Psoas muscle (tissue), 8 donors: ENCODE measurements around the gene PLLP. TPM values are rescaled to one million over a fixed set of nuclear protein-coding genes. Genes with fewer than 3 reads are reported as not detected.

Experiments
- ATAC-seq, 4 donors: fragments of 200-7000 bp; cut with Tn5 transposase; one replicate each; pipeline ENCODE4 v1.9.1; 2020; ENCODE audit warnings: moderate library complexity in 3 of 4, mild to moderate bottlenecking in 2 of 4
- DNase-seq, 2 donors: peaks; one replicate each; pipeline ENCODE4 v3.0.0-alpha.2; 2020
- H3K27ac ChIP-seq: fragments of 200-600 bp; one replicate; pipeline ENCODE4 v1.8.0; 2022
- H3K27me3 ChIP-seq, 3 donors: fragments of 200-600 bp in 1 of 3; one replicate each; pipeline versions ENCODE4 v1.6.1 to v1.8.0; 2013 to 2022; ENCODE audit warnings: low read length in 2 of 3, mild to moderate bottlenecking in 2 of 3, moderate library complexity in 1 of 3; ENCODE audit not compliant: insufficient read depth in 3 of 3
- H3K36me3 ChIP-seq, 2 donors: fragments of 200-600 bp in 1 of 2; one replicate each; pipeline versions ENCODE4 v1.6.1 to v1.8.0; 2013 to 2022; ENCODE audit warnings: low read depth in 1 of 2, mild to moderate bottlenecking in 1 of 2, moderate library complexity in 1 of 2; ENCODE audit not compliant: insufficient read depth in 1 of 2
- H3K4me1 ChIP-seq: fragments of 200-600 bp; one replicate; pipeline ENCODE4 v1.8.0; 2022
- H3K4me3 ChIP-seq: fragments of 200-600 bp; one replicate; pipeline ENCODE4 v1.8.0; 2022; ENCODE audit warnings: mild to moderate bottlenecking
- H3K9me3 ChIP-seq: fragments of 200-600 bp; one replicate; pipeline ENCODE4 v1.8.0; 2022
- WGBS, 3 donors: extraction: QIAGEN DNeasy Blood & Tissue Kit; methylation state at CpG; one replicate each; pipeline versions ENCODE4 v1.1.6 to v1.1.7; 2013; 5-methylcytosine and 5-hydroxymethylcytosine counted together
- intact Hi-C, 2 donors: fragments of 100-400 bp; cut with DNase I; formaldehyde crosslinking; loops; one replicate each; pipeline versions ENCODE4 v1.11.0 to v1.14.2; 2022
- polyA plus RNA-seq, 3 donors: library from polyadenylated mRNA; stranded (reverse); fragments of 200-250 nt; gene quantifications; one replicate each; pipeline ENCODE4 v1.2.3, GENCODE V29; 2013
- total RNA-seq, 4 donors: library from RNA; stranded (reverse); fragmentation: NEBNext Ultra II Directional in 2 of 4; extraction: Animal tissue kit (Norgen Biotek cat#: 25700) in 2 of 4; gene quantifications; one replicate each; pipeline versions ENCODE4 v1.2.1 to v1.2.4, GENCODE V29; 2021 to 2023
- TF ChIP-seq, protein P1 (sequence below): fragments of 200-600 bp; IDR thresholded peaks from one replicate; pipeline ENCODE4 v1.8.0; 2022; ENCODE audit warnings: antibody characterized with exemption
- donor health status: healthy with polysubstance abuse.
- donor health status: DM: no; HTN: no; CAD: no; lungs with moderate emphysema.
- donor health status: Bipolar disorder and iron deficiency.
- donor health status: healthy.
- donor health status: DM: yes; HTN: yes; CAD: no.
- donor health status: DM: no; HTN: no; CAD: no.
- donor health status: DM: no; HTN: no; CAD: no.
- donor health status: DM: yes; HTN: yes; CAD: no.

Gene PLLP
- total and polyA plus RNA-seq, 7 donors, result 0.39 to 3.1 (median 2.0) TPM

DNA sequence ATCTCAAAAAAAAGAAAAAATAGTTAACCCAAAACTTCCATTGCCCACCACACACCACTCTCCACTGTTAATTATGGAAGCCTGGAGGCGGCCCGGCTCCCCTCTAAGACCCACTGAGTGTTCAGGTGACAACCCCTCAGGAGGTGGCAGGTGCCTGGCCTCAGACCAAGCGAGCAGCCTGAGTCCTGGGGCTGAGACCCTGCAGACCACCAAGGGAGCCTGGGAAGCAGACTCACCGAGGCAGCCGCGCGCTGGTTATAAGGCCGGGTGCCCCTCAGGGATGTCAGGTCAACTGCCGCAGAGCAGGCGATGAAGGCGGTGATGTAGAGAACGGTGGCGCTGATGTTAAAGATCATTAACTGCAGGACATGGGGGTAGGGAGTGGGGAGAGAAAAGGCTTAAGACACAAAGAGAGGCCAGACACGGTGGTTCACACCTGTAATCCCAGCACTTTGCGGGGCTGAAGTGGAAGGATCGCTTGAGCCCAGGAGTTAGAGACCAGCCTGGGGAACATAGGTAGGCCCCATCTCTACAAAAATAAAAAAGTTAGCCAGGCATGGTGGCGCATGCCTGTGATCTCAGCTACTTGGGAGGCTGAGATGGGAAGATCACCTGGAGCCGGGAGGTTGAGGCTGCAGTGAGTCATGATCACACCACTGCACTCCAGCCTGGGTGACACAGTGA, 26.1 kb downstream of the PLLP start:
- no peak for ATAC-seq
- Histone ChIP-seq H3K27me3 (no peaks in the 10 kb centered on the region), H3K4me3 (no peak overlapping the region), H3K9me3 (no peaks in the 10 kb centered on the region), H3K27ac (no peak overlapping the region), H3K4me1 (no peaks in the 10 kb centered on the region), H3K36me3 (peaks cover 0 to 35% of the 10 kb centered on the region in 2 donors)
- TF ChIP-seq, protein P1, sequence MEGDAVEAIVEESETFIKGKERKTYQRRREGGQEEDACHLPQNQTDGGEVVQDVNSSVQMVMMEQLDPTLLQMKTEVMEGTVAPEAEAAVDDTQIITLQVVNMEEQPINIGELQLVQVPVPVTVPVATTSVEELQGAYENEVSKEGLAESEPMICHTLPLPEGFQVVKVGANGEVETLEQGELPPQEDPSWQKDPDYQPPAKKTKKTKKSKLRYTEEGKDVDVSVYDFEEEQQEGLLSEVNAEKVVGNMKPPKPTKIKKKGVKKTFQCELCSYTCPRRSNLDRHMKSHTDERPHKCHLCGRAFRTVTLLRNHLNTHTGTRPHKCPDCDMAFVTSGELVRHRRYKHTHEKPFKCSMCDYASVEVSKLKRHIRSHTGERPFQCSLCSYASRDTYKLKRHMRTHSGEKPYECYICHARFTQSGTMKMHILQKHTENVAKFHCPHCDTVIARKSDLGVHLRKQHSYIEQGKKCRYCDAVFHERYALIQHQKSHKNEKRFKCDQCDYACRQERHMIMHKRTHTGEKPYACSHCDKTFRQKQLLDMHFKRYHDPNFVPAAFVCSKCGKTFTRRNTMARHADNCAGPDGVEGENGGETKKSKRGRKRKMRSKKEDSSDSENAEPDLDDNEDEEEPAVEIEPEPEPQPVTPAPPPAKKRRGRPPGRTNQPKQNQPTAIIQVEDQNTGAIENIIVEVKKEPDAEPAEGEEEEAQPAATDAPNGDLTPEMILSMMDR, result no peak
- 94 to 96% (median 96%) methylated on average over 18 of the region's 18 CpGs for WGBS, 3 donors
- intact Hi-C loops, result no loop called here
- no peak for DNase-seq

DNA sequence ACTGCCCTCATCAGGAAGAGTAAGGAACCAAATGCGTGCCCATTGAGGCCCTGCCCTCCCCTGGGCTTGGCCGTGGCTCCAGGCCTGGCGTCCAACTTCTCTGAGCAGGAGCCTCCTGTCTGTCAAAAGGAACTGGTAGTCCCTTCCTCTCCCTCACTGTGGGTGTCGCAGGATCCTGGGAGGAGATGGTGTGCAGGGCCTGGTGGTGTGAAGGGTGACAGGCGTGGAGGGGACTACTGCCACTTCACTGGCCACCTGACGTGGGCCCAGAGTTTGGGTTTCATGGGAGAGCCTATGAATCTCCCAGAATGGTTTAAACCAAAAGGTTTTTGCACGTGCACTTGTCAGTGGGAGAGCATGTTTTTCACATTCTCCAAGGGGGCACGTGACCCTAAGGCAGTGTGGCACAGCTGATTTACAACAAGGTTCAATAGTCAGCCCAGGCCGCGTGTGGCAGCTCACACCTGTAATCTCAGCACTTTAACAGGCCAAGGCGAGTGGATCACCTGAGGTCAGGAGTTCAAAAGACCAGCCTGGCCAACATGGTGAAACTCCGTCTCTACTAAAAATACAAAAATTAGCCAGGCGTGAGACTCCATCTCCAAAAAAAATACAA, 26.9 kb downstream of the PLLP start:
- TF ChIP-seq, protein P1, result no peak
- Histone ChIP-seq H3K4me1 (no peaks in the 10 kb centered on the region), H3K9me3 (no peaks in the 10 kb centered on the region), H3K36me3 (peaks cover 1 to 43% of the 10 kb centered on the region in 2 donors), H3K4me3 (no peak overlapping the region), H3K27ac (no peak overlapping the region), H3K27me3 (no peaks in the 10 kb centered on the region)
- 70 to 90% (median 79%) methylated on average over 13 of the region's 13 CpGs for WGBS, 3 donors
- DNase-seq (no peak), ATAC-seq (no peak)
- intact Hi-C loops, result no loop called here

DNA sequence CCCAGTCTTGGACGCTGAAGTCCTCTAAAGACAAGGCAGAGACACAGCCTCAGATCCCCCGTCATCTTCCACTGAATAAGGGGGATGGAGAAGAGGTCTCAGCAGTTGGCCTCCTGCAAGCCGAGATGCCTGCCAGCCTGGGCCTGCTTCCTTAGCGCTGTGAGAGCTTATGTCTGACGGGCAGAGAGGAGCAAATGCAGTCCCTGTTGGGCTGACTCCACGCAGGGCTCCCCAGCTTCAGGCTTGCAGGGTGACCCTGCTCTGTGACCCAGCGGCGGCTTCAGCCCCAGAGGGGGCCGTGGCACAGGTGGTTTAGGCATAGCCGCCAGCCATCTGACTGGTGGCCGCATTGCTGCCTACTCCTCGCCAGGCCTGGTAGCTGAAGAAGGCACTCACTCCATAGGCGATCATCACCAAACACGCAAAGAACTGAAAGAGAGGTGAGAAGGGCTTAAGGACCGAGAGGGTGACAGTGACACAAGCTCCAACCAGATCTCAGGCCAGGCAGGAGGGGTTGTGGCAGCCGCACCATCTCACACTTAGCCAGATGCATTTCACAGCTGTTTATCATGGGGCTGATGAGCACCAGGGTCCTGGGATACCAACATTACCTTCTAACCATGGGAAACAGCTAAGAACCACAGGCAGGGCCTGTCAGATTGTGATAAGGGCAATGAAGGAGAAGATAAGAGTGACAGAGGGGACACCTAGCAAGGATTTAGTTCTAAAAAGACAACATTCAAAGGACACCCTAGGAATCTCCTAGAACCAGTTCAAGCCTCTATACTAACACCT, 27.7 kb downstream of the PLLP start:
- Histone ChIP-seq H3K4me1 (no peaks in the 10 kb centered on the region), H3K27me3 (no peaks in the 10 kb centered on the region), H3K9me3 (no peaks in the 10 kb centered on the region), H3K4me3 (no peak overlapping the region), H3K27ac (no peak overlapping the region), H3K36me3 (peaks cover 9 to 51% of the 10 kb centered on the region in 2 donors)
- DNase-seq, result no peak
- 84 to 90% (median 84%) methylated on average over 16 of the region's 16 CpGs for WGBS, 3 donors
- intact Hi-C loops, result no loop called here
- TF ChIP-seq, protein P1, result no peak
- ATAC-seq, result no peak

DNA sequence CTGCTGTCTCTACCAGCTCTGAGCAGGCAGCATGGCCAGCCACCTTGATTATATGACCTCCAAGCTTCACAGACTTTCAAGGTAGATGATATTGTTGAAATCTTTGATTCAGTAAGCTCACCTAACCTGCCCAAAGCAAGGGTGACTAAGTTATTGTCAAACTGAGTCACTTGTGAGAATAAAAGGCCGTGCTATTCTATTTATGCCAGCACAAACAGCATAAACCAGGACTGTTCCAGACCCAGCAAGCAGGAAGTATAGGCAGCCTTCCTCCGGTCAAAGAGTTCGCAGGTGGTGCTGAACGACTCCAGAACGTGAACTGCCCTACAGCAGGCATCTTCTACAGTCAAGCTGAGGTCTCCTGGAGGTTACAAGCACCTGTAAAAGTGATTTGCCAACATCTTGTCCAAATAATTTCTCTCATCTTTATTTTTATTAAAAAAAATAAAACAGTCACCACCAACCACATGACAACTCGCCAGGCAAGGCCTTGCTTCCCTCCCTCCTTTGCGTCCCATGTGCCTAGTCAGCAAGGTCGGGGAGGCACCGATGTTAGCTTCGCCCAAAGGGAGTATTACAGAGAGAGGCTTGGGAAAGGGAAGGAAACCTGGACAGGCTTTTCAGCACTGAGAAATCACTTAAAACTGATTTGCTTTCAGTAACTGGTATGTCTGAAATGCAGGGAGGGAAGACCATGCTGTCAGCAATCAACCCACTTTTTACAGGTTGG, 28.6 kb downstream of the PLLP start:
- no peaks in the 10 kb centered on the region for H3K4me1 ChIP-seq
- H3K9me3 ChIP-seq, result no peaks in the 10 kb centered on the region
- WGBS, 3 donors, result 85 to 86% (median 86%) methylated on average over 10 of the region's 10 CpGs

More for the DNA sequence above, 28.6 kb downstream of the PLLP start:
- Histone ChIP-seq H3K36me3 (peaks cover 12 to 60% of the 10 kb centered on the region in 2 donors), H3K4me3 (no peak overlapping the region), H3K27me3 (no peaks in the 10 kb centered on the region), H3K27ac (no peak overlapping the region)
- intact Hi-C loops, result no loop called here
- DNase-seq (no peak), ATAC-seq (no peak)
- TF ChIP-seq, protein P1, result no peak
